GM21515 (cell line): ENCODE data around the gene TMSB15C.
"Not testable (repeated sequence)": the region's sequence is repeated elsewhere in the genome, so short reads cannot be mapped to it uniquely, and the experiment has no call there.

ENCODE experiments used
- ATAC-seq: cut with Tn5 transposase; IDR thresholded peaks from one replicate; pipeline ENCODE4 v1.9.1; 2021; ENCODE audit not compliant: unreplicated experiment

TMSB15C gene

DNA sequence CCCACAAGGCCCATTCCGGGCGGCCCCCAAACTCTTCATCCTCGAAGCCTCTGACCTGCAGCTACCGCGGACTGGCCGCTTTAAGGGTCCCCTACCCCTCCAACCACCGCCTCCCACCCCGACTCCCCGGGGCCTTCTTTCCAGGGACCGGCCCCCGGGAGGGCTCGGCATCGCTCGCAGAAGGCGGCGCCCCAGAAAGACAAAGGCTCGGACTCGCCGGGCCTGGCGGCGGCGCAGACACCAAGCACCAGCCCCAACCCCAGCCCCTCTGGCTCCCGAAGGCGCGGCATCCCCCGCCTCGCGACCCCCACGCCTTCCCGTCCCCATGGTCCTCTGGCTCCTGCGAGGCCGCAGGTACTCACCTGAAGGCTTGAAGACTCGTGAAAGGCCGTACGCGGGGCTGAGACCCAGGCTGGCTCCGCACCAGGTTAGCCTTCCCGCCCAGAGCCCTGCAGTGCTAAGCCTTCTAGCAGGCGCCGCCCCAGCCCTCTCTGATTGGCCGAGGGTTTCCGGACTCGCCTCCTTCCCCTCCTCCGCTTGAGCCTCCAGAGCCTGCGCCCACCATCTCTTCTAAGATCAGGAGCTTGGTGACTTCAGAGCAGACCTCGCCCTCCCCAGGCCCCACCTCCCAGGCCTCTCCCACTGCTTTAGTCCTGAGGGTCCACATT, at the start of gene TMSB15C:
TMSB15C (minus strand) TSS at position 459 of the 668 bp plus-strand sequence.
- ATAC-seq, result peak; percentile 98

GRCh38 chrX:104122829-104123228, 46.8 kb upstream of the TMSB15C start:
- ATAC-seq, result no peak

- no peak for ATAC-seq
Measured at GRCh38 chrX:104118765-104119164, 42.7 kb upstream of the TMSB15C start.

DNA sequence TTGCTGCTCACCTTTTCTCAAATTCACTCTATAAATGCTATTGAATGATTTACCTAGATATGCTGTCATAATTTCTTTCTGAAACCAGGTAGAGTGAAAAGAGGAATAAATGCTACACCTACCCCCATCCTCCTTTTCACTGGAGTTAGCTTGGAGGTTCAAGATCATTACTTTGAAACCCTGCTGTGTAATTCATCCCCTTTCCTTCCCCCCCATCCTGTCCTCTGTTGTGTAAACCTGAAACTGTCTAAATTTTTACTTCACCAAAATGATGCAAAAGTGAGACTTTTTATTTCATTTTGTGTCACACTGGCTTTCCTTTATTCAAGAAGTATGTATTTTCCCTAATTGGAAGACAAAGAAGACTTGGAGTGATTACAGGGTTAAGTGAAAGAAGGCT, 41.7 kb upstream of the TMSB15C start:
- ATAC-seq, result no peak

GRCh38 chrX:104113222-104113965, 37.4 kb upstream of the TMSB15C start:
- peak; percentile 50 for ATAC-seq

DNA sequence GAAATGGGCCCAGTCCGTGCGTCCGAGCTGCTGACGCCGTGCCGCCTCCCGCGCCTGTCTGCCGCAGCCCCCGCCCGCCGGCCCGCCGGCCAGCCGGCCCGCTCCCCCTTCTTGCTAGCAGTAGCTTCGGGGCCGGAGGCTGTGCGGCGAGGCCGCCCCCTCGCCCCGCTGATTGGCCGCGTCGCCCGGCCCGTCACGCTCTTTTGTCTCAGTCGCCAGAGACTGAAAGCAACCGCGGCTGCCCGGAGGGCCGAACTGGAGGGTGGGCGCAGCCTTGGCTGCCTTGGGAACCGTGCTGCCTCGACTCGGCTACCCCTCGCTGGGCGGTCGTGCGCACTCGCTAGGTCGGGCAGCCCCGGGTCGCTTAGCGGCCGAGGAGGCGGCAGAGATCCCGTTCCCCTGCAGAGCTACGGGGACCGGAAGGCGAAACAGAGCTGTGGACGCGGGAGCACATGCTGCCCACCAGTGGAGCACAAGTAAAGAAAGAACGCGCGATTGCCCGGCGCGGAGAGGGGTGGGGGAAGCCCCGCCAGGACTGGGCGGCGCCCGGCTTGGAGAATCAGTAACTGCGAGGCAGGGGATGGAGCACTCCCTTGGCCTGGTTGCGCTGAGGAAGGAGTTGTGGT, 36.4 kb upstream of the TMSB15C start, which contains the start of gene ZCCHC18:
ZCCHC18 (plus strand) TSS at position 198 of the 626 bp plus-strand sequence. CDS start 1,589 bp downstream, outside the sequence.
- ATAC-seq, result peak; percentile 77

DNA sequence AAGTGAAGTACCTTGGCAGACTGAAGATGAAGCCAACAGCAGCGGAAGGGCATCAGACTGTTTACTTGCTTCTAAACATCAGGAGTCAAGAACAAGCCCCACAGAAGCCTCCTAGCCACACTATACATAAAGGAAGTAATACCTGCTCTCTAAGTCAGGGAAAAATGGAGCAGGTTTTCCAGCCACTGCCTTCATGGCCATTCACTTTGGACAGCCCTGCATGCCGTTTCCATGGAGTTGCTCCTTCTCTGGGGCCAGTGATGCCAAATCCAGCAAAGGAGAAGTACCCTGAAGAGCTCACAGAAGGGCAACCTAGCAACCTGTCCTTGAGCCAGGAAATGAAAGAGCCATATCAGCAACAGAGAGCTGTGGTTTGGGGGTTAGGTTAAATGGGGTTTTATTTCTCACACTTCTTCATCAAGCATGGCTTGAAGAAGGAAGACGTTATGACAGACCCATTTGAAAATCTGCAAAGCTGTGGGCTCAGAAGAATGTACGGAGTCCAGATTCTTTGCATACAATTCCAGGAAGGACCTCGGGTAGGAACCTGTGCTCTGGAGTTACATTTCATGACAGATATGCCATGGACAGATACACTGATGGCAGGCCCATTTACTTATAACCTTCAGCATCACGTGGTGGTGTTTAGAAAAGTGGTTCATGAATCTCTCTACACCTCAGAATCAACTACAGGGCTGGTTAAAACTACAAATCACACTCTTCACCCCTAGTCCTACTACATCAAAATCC, 34.6 kb upstream of the TMSB15C start:
- peak; percentile 43 for ATAC-seq

DNA sequence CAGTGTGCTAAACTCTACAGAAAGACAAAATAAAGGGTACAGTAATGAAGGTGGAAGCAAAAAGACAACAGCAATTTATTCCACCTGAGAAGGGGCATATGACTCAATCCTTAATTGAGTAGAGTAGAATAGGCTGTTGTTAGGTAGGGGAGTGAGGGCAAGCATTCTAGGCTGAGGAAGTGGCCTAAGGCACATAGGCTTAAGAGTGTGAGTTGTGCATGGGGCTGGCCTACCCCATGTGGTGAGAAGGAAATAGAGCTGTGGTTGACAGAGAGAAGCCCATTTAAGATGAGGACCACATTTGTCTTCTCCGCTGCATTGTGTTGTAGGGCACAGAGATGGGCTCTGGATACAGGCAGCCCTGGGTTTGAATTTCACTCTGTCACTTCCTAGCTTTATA, 32.9 kb upstream of the TMSB15C start:
- ATAC-seq, result no peak

DNA sequence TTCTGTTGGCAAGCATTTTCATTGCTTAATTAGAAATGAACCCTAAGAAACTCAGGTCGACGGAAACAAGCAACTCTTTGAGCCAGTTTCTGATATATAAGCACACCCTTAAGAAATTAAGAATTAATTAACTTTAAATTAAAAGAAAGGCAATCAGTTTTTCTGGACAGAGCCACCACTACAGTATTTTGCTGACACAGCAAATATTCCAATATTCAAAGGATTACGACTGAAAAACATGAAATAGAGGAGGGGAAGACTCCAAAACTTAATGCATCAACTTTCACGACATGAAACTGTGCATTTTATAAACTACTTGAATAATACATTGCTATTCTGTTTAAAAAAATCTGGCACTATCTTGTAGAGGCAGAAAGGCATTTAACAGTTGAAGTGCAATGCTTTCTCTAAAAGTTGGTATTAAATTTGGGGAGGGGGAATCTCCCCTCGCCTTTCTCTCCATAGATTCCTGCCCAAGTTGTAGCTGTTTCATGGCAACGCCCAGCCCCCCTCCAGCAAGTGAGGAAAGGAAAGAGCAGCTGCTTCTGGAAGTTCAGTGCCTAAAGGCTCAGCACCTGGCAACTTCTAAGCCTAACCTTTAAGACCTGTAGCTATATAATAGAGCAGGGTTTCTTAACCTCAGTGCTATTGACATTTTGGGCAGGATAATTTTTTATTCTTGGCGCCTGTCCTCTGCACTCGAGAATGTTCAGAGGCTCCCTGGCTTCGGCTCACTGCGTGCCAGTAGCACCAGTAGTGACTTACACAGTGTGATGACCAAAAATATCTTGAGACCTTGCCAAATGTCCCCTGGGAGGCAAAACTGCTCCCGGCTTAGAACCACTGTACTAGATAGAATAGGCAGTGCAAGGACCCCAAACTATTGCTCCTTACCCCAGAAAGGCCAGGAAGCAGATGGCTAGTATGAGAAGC, 29.6 kb upstream of the TMSB15C start:
- no peak for ATAC-seq

GRCh38 chrX:104104676-104105075, 28.6 kb upstream of the TMSB15C start:
- ATAC-seq, result no peak

GRCh38 chrX:104098919-104099318, 22.9 kb upstream of the TMSB15C start:
- ATAC-seq, result no peak

DNA sequence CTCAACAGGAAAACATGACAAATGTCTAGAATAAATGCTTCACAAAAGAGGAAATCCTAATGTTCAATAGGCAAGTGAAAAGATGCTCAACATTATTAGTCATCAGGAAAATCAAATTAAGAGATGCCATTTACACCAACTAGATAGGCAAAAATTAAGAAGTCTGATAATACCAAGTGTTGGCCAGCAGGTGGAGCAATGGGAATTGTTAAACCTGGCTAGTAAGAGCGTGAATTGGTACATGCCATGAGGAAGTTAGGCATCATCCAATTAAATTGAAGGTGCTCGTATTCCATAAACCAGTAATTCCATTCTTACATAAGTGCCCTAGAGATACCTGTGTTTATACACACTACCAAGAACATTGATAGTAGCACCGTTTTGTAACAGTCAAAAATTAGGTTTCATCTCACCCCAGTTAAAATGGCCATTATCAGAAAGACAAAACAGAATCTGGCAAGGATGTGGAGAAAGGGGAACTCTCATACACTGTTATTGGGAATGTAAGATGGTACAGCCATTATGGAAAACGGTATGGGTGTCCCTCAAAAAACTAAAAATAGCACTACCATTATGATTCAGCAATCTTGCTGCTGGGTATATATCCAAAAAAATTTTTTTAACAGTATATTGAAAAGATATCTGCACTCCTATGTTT, 22.2 kb upstream of the TMSB15C start:
- ATAC-seq, result peak; percentile 64

- no peak for ATAC-seq
Measured at GRCh38 chrX:104085919-104086318, 9.9 kb upstream of the TMSB15C start.

- no peak for ATAC-seq
Measured at GRCh38 chrX:104085477-104085876, 9.4 kb upstream of the TMSB15C start.

- ATAC-seq, result no peak
Measured at GRCh38 chrX:104084534-104085277, 8.7 kb upstream of the TMSB15C start.

DNA sequence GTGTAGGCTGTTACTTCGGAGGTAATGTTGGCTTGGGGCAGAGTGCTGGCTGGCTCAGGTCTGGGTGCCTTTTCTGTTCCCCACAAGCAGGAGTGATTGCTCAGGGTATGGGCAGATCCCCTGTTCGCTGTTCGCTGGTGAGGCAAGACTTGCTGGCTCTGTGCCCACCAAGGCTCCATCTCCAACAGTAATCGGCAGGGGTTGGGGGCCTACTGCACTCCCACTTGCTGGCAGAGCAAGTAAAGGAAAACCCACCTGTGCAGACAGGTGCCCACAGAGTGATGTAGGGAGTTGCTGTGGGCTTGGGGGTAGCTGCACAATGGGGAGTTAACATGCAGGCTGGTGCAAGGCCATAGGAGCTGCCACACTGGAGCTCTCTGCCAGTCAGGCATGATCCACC, 8.0 kb upstream of the TMSB15C start:
- no peak for ATAC-seq

GRCh38 chrX:104077854-104078253, 1.8 kb upstream of the TMSB15C start:
- ATAC-seq, result not testable (repeated sequence)

GRCh38 chrX:104062636-104063035, 13.4 kb downstream of the TMSB15C start:
- ATAC-seq, result not testable (repeated sequence)

- not testable (repeated sequence) for ATAC-seq
Measured at GRCh38 chrX:104054956-104055355, 21.1 kb downstream of the TMSB15C start.
